Stimulated activated CD4-positive, alpha-beta T cell treated with anti-CD3 and anti-CD28 coated beads, Interleukin-4, amount 100 ng/mL, for 1 hour (primary cell): ENCODE measurements around the gene KLHL35.

Experiments
- DNase-seq: peaks from one replicate; pipeline ENCODE4 v3.0.0-alpha.2; 2020

The KLHL35 gene

DNA sequence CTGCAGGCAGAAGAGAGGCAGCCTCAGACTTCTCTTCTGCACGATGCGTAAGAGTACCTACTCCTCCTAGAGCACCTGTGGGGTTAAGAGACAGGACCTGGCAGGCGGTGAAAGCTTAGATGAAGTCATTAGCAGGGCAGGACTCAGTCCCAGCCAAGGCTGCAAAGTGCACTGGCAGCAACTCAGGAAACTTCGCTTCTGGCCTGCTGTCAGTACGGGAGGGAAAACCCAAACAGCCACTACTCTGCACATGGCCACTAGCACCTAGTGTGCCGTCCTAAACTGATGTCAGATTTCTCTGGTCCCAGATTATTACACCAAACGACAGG, 8.8 kb upstream of the KLHL35 start:
- no peak for DNase-seq

- DNase-seq = no peak
Observed at GRCh38 chr11:75440960-75441803, 8.2 kb upstream of the KLHL35 start.

DNA sequence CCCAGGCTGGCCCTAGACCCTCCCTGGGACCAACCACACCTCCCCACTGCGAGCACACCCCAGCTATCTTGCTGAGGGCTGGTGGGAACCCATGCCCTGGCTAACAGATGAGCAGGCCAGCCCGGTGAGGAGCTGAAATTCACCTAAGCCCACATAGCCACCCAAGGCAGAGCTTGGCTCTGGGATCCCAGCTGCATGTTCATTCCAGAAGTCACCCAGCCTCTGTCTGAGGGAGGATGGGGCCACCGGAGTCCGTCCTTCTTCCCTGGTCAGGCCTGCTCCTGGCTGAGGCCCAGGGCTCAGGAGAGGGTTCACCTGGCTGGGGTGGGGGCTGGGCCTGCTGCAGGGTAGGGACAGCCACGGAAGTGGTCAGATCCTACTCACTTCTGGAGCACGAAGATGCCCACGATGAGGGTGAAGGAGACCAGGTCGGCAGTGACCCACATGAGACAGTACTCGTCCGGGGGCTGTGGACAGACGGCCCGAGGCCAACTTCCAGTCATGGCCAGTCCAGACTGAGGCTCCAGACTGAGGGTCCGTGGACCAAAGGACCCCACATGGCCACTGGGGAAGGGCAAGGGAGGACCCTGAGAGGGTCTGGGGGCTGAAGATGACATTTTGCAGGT, 6.6 kb upstream of the KLHL35 start:
- no peak for DNase-seq

GRCh38 chr11:75439026-75439425, 6.0 kb upstream of the KLHL35 start:
- no peak for DNase-seq

DNA sequence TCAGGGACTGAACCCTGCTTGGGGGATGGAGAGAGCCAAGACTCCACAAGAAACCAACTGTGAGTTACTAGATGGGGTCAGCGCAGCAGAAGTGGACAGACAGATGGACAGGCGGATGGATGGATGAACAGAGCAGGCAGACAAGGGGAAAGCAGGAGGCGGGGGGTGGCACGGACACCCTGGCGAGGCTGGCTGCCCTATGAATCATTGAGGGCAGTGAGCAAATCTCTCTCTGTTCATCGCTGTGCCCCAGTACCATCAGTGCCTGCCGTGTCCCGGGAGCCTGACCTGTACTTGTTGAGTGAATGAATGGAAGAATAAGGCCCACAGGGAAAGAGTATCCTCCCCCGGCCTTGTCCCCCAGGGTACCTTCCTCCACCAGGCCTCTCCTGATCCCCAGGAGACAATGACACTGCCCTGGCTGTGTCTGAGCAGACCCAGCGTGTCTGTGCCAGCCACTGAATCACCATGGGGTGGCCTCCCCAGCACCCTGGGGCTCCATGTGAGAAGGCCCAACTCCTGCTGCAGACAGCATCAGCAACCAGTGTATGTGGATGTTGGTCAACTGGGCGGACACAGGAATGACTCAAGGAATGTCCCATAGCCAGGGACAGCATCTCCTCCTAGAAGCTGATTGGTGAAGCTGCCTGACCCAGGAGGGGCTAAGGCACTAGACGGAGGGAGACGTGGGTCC, 5.1 kb upstream of the KLHL35 start:
- no peak for DNase-seq

- DNase-seq = no peak
Observed at GRCh38 chr11:75436806-75437205, 3.8 kb upstream of the KLHL35 start.

GRCh38 chr11:75435571-75435925, 2.5 kb upstream of the KLHL35 start:
- no peak for DNase-seq

DNA sequence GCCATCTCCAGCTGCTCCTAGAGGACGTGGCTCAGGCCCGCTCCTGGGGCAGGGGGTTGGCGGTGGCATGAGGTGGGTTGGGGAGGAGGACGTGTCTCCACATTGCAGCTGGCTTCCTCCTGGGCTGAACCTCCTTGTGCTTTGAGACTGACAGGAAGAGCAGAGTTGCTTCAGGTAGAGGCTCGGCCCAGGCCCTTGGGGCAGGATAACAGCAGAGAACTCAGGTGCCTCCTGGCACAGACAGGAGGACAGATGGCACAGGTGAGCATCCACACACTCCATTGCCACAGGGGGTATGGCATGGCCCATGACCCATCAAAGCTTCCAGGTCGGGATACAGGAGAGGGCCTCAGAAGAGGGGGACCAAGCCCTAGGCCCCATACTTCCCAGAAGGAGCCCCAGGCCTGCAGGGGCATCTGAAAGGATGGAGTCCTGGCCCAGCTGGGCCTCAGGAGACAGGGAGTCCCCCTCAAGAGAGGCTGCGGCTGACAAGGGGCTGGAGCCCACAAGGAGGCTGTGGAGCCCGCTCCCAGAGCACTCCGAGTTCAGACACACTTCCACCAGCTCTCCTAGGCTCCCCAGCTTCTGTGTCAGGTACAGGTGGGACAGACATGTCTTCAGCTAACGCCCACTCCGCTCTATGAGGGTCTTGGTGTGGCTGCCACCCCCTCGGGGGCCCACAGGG, 2.0 kb upstream of the KLHL35 start:
- no peak for DNase-seq

DNA sequence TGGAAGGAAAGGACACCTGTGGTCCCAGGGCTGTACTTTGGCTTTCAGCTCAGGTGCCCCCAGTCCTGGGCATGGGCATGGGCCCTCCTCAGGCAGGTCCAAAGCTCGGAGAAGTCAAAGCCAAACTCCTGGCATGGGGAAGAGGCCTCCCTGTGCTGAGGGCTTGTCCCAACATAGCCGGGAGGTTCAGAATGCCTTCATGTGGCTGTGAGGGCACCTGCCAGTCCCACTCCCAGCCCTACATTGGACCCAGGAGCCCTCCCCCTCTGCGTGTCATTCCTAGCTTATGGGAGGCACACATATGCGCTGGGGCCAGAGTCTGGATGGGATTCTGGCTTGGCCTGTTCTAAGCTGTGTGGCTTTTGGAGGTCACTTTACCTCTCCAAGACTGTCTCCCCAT, 1.0 kb upstream of the KLHL35 start:
- DNase-seq = no peak

GRCh38 chr11:75433443-75433842, 440 bp upstream of the KLHL35 start:
- no peak for DNase-seq

GRCh38 chr11:75431533-75432525, 1.2 kb downstream of the KLHL35 start:
- DNase-seq = no peak

DNA sequence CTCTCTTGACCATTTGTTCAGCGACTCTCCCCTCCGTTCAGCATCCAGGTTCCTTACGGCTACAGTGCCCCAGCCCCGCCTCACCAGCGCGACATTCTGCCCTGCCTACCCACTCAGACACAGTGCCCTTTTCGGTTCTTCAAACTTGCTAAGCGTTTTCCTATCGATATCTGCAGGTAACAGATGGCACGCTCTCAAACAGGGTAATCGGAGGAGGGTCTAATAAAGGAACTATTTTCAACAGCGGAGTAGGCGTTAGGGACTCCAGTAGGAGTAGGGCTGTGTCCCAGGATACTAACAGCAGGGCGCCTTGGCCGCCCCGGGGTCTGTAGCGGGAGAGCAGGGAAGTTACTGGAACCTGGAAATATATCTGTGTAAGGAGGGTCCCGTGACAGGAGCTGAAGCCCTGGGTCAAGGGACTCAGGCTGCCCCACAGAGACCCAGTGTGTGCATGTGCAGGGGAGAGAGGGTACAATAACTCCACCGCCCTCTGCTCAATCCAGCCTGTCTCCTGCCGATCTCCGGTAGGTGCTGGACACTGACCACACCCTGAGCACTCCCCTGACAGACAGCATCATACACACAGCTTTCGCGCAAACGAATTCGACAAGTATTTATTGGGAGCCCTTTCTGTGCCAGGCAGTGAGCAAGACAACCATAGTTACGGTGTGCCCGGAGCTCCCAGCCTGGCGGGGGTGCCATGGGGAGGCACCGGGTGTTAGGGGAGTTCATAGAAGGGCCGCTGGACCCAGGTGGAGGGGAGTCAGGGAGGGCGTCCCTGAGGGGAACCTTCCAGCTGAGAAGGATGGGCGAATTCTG, 2.1 kb downstream of the KLHL35 start:
- no peak for DNase-seq

- DNase-seq = peak; percentile 66
Observed at GRCh38 chr11:75429902-75430713, 2.9 kb downstream of the KLHL35 start.

DNA sequence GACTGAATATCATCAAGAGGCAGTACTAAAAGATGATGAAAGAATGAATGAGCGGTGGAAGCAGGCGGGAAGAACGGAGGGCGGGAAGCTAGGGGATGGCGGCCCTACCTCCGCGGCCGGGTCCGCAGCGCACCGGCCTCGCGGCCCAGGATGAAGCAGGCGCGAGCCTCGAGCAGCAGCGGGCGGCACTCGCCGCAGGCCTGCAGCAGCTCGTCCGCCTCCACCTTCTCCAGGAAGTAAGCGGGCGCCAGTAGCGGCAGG, 3.4 kb downstream of the KLHL35 start:
- DNase-seq = no peak

- no peak for DNase-seq
Observed at GRCh38 chr11:75428989-75429640, 3.9 kb downstream of the KLHL35 start.

DNA sequence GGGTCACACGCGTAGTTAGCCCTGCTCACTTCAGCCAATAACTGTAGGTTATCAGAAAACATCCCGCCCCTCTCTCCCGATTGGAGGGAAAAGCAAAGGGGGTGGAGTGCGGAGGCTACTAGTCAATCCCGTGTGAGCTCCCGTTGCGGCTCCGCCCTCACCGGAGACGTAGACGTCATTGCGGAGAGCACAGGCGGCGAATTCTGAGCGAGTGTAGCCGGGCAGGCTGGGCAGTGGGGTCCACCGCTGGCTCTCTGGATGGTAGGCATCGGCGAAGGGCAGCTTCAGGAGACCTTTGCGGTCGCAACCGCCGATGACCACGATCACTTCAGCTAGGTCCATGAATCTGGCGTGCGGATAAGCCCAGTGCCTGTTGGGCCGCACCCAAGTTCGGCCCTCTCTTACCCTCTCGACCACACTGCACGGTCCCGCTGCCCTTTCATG, 4.7 kb downstream of the KLHL35 start:
- DNase-seq = peak; percentile 72

GRCh38 chr11:75427181-75427580, 5.8 kb downstream of the KLHL35 start:
- DNase-seq = no peak

DNA sequence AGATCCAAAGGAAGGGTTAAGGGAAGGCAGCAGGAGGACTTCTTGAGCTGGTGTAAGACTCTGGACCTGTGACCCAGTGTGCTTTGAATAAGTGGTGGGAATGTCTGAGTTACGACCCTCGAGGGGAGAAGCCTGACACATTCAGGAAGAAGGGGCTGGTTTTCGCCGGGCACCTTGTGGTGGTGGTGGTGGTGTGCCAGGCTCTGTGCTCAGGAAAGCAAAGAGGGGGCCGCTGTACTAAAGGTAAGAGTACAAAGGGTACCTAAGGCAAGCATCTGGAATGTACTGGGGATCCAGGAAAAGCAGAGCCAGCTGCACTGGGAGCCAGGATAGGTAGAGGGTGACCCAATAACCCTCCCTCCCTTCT, 6.3 kb downstream of the KLHL35 start:
- no peak for DNase-seq

DNA sequence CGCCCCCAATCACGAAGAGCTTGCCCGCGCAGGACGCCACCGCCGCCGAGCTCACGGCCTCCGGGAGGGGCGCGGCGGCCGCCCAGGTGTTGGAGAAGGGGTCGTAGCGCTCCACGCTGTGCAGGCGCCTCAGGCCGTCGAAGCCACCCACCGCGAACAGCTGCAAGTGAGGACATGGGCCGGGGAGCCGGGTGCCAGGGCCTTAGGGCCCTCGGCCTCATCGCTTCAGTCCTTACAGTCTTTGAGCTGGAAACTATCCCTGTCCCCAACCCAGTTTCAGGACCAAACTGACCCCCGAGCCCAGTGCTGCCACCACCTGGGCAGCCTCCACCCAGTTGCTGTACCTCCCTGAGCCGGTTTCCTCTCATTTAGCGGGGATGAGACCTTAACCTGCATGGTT, 7.6 kb downstream of the KLHL35 start:
- no peak for DNase-seq

GRCh38 chr11:75424396-75424795, 8.6 kb downstream of the KLHL35 start:
- DNase-seq = no peak
